Testis (tissue), 2 donors: ENCODE results near the gene RMDN2.

Experiments used
- CTCF ChIP-seq, 3 experiments: fragments of 450-650 bp in 2 of 3; fragments of 200-600 bp in 1 of 3; sonication (generic) in 1 of 3; IDR thresholded peaks; one replicate each; pipeline ENCODE4 v1.5.1; 2016 to 2019; ENCODE audit warnings: antibody characterized with exemption in 3 of 3, mild to moderate bottlenecking in 2 of 3, moderate library complexity in 1 of 3
- POLR2A ChIP-seq: fragments of 450-650 bp; IDR thresholded peaks from one replicate; pipeline ENCODE4 v1.6.1; 2017; ENCODE audit warnings: antibody characterized with exemption, mild to moderate bottlenecking, moderate library complexity

GRCh38 chr2:37904425-37904824, 20.7 kb upstream of the RMDN2 start:
- TF ChIP-seq CTCF (IDR thresholded peaks at IDR 0.05) (no peak), POLR2A (no peak)
